PFSK-1 (cell line): ENCODE results near the gene SYMPK.

Experiments used
- FOXP2 ChIP-seq: optimal IDR thresholded peaks from 2 replicates; pipeline ENCODE3; 2011; ENCODE audit warnings: borderline replicate concordance, control low read depth, inconsistent platforms; ENCODE audit not compliant: insufficient read depth; ENCODE audit errors: extremely low read length, extremely low read depth
- POLR2AphosphoS5 ChIP-seq: IDR thresholded peaks from 2 replicates; pipeline ENCODE4 v1.6.1; 2012; ENCODE audit warnings: low read depth, mild to moderate bottlenecking, control low read depth, low read length, moderate library complexity
- REST ChIP-seq, 2 experiments: IDR thresholded peaks; 2 replicates each; pipeline versions ENCODE4 v1.6.1 to v1.8.0; 2011 to 2012; ENCODE audit warnings: low read depth in 2 of 2, low read length in 2 of 2, control low read depth in 1 of 2, inconsistent platforms in 1 of 2, mild to moderate bottlenecking in 1 of 2, moderate library complexity in 1 of 2; ENCODE audit not compliant: insufficient read depth in 1 of 2
- SIN3A ChIP-seq: IDR thresholded peaks from 2 replicates; pipeline ENCODE4 v1.6.1; 2012; ENCODE audit warnings: mild to moderate bottlenecking, low read length, moderate library complexity, borderline replicate concordance; ENCODE audit not compliant: insufficient read depth
- TAF1 ChIP-seq: IDR thresholded peaks from 2 replicates; pipeline ENCODE4 v1.6.1; 2012; ENCODE audit warnings: low read length, control low read depth, borderline replicate concordance; ENCODE audit not compliant: insufficient read depth

The SYMPK gene

GRCh38 chr19:45852145-45852750 lies 10.7 kb downstream of the SYMPK start:
- TF ChIP-seq FOXP2: no peak

- TF ChIP-seq TAF1: no peak
- TF ChIP-seq REST (IDR thresholded peaks at IDR 0.05; ENCODE audit: insufficient read depth in 1 of 2, low read depth in 2 of 2, low read length in 2 of 2): no peak
These were observed 14.0 kb downstream of the SYMPK start for GRCh38 chr19:45848922-45849321.

- TF ChIP-seq FOXP2 (no peak), SIN3A (no peak), REST (IDR thresholded peaks at IDR 0.05; ENCODE audit: insufficient read depth in 1 of 2, low read depth in 2 of 2, low read length in 2 of 2) (no peak), POLR2AphosphoS5 (no peak), TAF1 (no peak)
These were observed 15.3 kb downstream of the SYMPK start for GRCh38 chr19:45847663-45848062.

- TF ChIP-seq FOXP2: no peak
- no peak for TF ChIP-seq TAF1
- no peak for TF ChIP-seq REST (IDR thresholded peaks at IDR 0.05; ENCODE audit: insufficient read depth in 1 of 2, low read depth in 2 of 2, low read length in 2 of 2)
- TF ChIP-seq POLR2AphosphoS5: no peak
- no peak for TF ChIP-seq SIN3A
These were observed 20.7 kb downstream of the SYMPK start for GRCh38 chr19:45842198-45842597.

GRCh38 chr19:45834970-45835369 lies 28.0 kb downstream of the SYMPK start:
- no peak for TF ChIP-seq FOXP2
- no peak for TF ChIP-seq TAF1
- TF ChIP-seq POLR2AphosphoS5: no peak
- no peak for TF ChIP-seq SIN3A
- no peak for TF ChIP-seq REST (IDR thresholded peaks at IDR 0.05; ENCODE audit: insufficient read depth in 1 of 2, low read depth in 2 of 2, low read length in 2 of 2)
